Measurements from ENCODE around the gene C1orf116. TPM values are rescaled to one million over a fixed set of nuclear protein-coding genes. Genes with fewer than 3 reads are reported as not detected.

The C1orf116 gene
- total RNA-seq, 2 donors from 2014 or later: 36.5 to 107 TPM

DNA sequence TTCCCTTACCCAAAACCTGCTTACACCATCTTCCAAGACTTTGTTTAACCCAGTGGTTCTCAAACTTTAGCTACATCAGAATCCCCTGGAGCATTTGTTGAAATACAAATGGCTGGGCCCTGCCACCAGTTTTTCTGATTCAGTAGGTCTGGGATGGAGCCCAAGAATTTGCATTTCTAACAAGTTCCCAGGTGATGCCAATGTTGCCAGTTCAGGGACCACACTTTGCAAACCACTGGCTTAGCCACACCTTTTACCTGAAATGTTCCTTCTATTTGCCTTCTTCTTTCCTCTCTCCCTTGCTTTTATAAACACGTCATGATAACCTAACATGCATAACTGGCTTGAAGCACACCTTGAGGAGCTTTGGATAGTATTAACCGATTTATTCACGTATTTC is 46.2 kb downstream of the C1orf116 start:
- Histone ChIP-seq H3K4me3 (no peak overlapping the region), H3K36me3 (no peaks in the 10 kb centered on the region), H3K27me3 (replicated peaks; ENCODE audit: insufficient read depth) (no peaks in the 10 kb centered on the region), H3K9me3 (no peaks in the 10 kb centered on the region), H3K27ac (no peak overlapping the region), H3K4me1 (replicated peaks) (no peaks in the 10 kb centered on the region)
- DNase-seq (ENCODE audit: low spot score): no peak
- intact Hi-C loops (cut with DNase I): no loop called here
- TF ChIP-seq CTCF (IDR thresholded peaks at IDR 0.05) (no peak), POLR2A (IDR thresholded peaks at IDR 0.05) (no peak), POLR2AphosphoS5 (IDR thresholded peaks at IDR 0.05) (no peak)
- WGBS: 71% methylated on average over 3 of the region's 3 CpGs

GRCh38 chr1:206985162-206985749 is 47.3 kb downstream of the C1orf116 start:
- Histone ChIP-seq H3K4me1 (replicated peaks) (no peaks in the 10 kb centered on the region), H3K27ac (no peak overlapping the region), H3K9me3 (no peaks in the 10 kb centered on the region), H3K27me3 (replicated peaks; ENCODE audit: insufficient read depth) (no peaks in the 10 kb centered on the region), H3K4me3 (no peak overlapping the region), H3K36me3 (no peaks in the 10 kb centered on the region)
- DNase-seq (ENCODE audit: low spot score): no peak
- intact Hi-C loops (cut with DNase I): no loop called here
- WGBS: 68% methylated on average over 10 of the region's 10 CpGs
- TF ChIP-seq POLR2AphosphoS5 (IDR thresholded peaks at IDR 0.05) (no peak), POLR2A (IDR thresholded peaks at IDR 0.05) (no peak), CTCF (IDR thresholded peaks at IDR 0.05) (no peak)

GRCh38 chr1:206982216-206982615 is 50.3 kb downstream of the C1orf116 start:
- Histone ChIP-seq H3K9me3 (no peaks in the 10 kb centered on the region), H3K4me3 (no peak overlapping the region), H3K27me3 (replicated peaks; ENCODE audit: insufficient read depth) (no peaks in the 10 kb centered on the region), H3K36me3 (no peaks in the 10 kb centered on the region), H3K4me1 (replicated peaks) (no peaks in the 10 kb centered on the region), H3K27ac (no peak overlapping the region)
- 34% methylated on average over 4 of the region's 4 CpGs for WGBS
- DNase-seq (ENCODE audit: low spot score): peak; percentile 60
- intact Hi-C loops (cut with DNase I): loop anchor here (2.0 kb wide), 1 partner anchor 349 kb away; no protein-coding TSS in a partner anchor
- TF ChIP-seq POLR2AphosphoS5 (IDR thresholded peaks at IDR 0.05) (peak; percentile 11), POLR2A (IDR thresholded peaks at IDR 0.05) (no peak), CTCF (IDR thresholded peaks at IDR 0.05) (peak; percentile 13 to 79 (median 66))

GRCh38 chr1:206979379-206980043 is 53.0 kb downstream of the C1orf116 start:
- WGBS: 85% methylated on average over 3 of the region's 3 CpGs
- no peaks in the 10 kb centered on the region for H3K9me3 ChIP-seq
- TF ChIP-seq POLR2AphosphoS5 (IDR thresholded peaks at IDR 0.05) (no peak), CTCF (IDR thresholded peaks at IDR 0.05) (peak in 2 of 4 experiments; percentile 30 to 51), POLR2A (IDR thresholded peaks at IDR 0.05) (no peak)
- no peaks in the 10 kb centered on the region for H3K4me1 ChIP-seq (replicated peaks)
- no peaks in the 10 kb centered on the region for H3K27me3 ChIP-seq (replicated peaks; ENCODE audit: insufficient read depth)
- no peak overlapping the region for H3K27ac ChIP-seq
- H3K4me3 ChIP-seq: no peak overlapping the region
- no peaks in the 10 kb centered on the region for H3K36me3 ChIP-seq
- no peak for DNase-seq (ENCODE audit: low spot score)
- intact Hi-C loops (cut with DNase I): loop anchor here (10.0 kb wide), 1 partner anchor 485 kb away; no protein-coding TSS in a partner anchor

DNA sequence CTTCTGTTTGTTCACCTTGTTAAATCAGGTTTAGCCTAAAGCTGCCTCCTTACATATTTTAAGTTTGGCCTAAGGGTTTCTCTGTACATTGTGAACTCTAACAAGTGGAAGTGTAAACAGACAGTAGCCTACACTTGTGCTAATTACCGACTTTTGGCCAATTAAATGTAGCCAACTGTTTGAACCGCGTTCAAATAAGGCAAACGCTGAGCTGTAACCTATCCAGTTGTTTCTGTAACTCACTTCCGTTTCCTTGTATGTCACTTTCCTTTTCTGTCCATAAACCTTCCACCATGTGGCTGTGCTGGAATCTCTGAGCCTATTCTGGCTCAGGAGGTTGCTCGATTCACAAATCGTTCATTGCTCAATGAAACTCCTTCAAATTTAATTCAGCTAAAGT is 54.3 kb downstream of the C1orf116 start:
- WGBS: 57% methylated on average over 7 of the region's 7 CpGs
- Histone ChIP-seq H3K27me3 (replicated peaks; ENCODE audit: insufficient read depth) (no peaks in the 10 kb centered on the region), H3K4me3 (no peak overlapping the region), H3K27ac (no peak overlapping the region), H3K36me3 (no peaks in the 10 kb centered on the region), H3K4me1 (replicated peaks) (no peaks in the 10 kb centered on the region), H3K9me3 (no peaks in the 10 kb centered on the region)
- DNase-seq (ENCODE audit: low spot score): no peak
- intact Hi-C loops (cut with DNase I): loop anchor here (10.0 kb wide), 1 partner anchor 483 kb away; no protein-coding TSS in a partner anchor
- TF ChIP-seq POLR2AphosphoS5 (IDR thresholded peaks at IDR 0.05) (no peak), POLR2A (IDR thresholded peaks at IDR 0.05) (no peak), CTCF (IDR thresholded peaks at IDR 0.05) (no peak)

All from prostate gland (tissue), 2 donors.